NCI-H69 (cell line): ENCODE results near the gene TMEM252.

Experiments
- DNase-seq: peaks from one replicate; lab custom pipeline; 2025; lab: John Stamatoyannopoulos, UW

Gene TMEM252, protein sequence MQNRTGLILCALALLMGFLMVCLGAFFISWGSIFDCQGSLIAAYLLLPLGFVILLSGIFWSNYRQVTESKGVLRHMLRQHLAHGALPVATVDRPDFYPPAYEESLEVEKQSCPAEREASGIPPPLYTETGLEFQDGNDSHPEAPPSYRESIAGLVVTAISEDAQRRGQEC

DNA sequence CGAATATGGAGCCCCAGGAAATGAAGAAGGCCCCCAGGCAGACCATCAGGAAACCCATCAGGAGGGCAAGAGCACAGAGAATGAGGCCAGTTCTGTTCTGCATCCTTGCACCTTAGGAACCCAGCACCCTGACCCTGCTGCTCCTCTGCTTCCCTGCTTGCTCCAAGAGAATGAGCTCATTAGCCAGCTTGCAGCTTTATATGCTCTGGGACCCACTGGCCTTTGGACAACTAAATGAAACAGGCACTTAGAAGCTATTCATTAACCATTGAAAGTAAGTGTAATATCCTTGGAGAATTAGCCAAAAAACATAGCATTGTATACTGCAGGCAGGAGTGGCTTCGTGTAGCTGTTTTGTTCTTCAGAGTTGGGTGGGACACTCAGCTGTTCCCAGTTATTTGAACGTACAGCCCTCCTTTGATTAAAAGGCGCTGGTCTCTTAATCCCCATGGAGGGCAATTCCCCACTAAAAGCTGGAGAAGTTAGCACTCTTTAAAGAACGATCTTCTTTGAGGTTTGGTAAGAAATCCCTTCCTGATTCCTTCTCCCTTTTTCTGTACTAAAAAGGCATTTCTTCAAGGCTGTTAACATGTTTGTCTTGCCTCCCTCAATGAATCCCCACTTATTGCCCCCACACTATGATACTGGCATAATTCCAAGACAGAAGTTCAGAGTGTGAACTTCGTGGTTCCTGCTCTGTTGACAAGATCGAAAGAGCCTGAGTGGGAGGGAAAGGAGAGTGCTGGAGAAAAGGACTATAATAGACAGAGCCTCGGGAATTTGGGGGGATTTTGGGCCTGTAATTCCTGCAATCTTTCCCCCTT is at the start of gene TMEM252:
TSS of gene TMEM252 (minus strand) at position 172 of the 824 bp plus-strand sequence. CDS start at position 103, 69 bp downstream.
- DNase-seq, result no peak

- peak; percentile 34 for DNase-seq
These were observed 44.5 kb upstream of the TMEM252 start for GRCh38 chr9:68585034-68585761.

- DNase-seq, result peak; percentile 92
These were observed 43.7 kb upstream of the TMEM252 start for GRCh38 chr9:68584189-68585033.

DNA sequence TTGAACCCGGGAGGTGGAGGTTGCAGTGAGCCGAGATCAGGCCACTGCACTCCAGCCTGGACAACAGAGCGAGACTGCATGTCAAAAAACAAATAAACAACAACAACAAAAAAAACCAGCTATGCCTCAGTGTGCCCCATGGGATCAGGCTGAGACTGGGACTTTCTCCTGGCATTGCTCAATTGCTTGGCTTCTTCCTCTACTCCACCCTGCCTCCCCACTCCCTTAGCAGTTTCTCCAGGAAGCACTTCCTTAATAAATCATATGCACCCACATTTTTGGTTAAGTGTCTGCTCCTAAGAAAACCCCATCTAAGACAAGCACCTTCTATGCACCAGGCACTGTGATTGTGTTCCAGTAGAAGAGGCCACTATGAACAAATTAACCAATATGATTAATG is 41.0 kb upstream of the TMEM252 start:
- DNase-seq, result no peak

GRCh38 chr9:68577774-68578591 is 37.3 kb upstream of the TMEM252 start:
- no peak for DNase-seq

DNA sequence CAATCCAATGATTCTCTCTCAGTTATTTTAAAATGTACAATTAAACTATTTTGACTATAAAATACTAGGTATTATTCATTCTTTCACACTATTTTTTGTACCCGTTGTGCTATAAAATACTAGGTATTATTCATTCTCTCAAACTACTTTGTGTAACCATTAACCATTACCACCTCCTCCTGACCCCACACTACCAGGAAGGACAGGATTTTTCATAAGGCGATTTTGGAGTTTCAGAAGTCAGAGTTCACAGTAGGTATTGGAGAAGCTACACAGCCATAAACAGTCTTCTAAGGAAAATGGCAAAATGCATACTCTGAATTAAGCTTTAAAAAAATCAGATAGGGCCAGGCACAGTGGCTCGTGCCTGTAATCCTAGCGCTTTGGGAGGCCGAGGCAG is 35.1 kb upstream of the TMEM252 start:
- DNase-seq, result no peak

DNA sequence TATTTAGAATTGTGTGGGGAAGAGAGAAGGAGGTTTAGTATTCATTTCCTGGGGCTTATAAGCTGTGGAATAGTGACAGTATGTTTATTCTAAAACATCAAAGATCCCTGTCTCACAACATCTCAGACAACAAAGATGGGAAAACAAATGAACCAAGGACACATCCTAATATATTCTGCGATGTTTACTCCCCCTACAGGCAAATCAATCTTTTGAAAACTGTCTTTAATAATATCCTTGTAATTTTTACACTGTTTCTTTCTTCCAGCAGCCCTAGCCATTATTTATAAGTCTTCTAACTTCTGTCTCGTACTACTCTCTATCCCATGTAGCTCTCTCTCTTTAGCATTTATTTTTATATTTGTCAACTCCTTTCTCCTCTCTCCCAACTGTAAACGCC is 33.5 kb upstream of the TMEM252 start:
- DNase-seq, result no peak

- no peak for DNase-seq
These were observed 26.9 kb upstream of the TMEM252 start for GRCh38 chr9:68567565-68567964.

GRCh38 chr9:68562461-68562860 is 21.8 kb upstream of the TMEM252 start:
- DNase-seq, result no peak

- DNase-seq, result peak; percentile 49
These were observed 19.6 kb upstream of the TMEM252 start for GRCh38 chr9:68560071-68560844.

DNA sequence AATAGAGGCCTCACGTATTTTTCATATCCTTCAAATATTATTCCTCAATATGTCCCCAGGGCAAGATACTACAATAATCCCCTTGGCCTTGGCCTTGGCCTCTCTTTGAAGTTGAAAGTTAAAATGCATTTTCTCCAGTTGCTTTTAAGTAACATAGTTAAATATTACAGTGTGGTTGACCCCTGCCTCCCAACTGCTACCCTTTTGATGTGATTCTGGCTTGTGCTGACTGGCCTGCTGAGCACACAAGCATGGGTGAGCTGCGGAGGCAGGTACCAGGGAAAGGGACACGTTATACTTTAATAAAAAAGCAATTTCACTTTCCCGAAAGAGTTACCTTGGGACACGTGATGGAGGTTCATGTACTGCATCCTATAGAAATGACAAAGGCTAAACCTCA is 17.9 kb upstream of the TMEM252 start:
- no peak for DNase-seq

GRCh38 chr9:68555437-68556150 is 14.9 kb upstream of the TMEM252 start:
- no peak for DNase-seq

DNA sequence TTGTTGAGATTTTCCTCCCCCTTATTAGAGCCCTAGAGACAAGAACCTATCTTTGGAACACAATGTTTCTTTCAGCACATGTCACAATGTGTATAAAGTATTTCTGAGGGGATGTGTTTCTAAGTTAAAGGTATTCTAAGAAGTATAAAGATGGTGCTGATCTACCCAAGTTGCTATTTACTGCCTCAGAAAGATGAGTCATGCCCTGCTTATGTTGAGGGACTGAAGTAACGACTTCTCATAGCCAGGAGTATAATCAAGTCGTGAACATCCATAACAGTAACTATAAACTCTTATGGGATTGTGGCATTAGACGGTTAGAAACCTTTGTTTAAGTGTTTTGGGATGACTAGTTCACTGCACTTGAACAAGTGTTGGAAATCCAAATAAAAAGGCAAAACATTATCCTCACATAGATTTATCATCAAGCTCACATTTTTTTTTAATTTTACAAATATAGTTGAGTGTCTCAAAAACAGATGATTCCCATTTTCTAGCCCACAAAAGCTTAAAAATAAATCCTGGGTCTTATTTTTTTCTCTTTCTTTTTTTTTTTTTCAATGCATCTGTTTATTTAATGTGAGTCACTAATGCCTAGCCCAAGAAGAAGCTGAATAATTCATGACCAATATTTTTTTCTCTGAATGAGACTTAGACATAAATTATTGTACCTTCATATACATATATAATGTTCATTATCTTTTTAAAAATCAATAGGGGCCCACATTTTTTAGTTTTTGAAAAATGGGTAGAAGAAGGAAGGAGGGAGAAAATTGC is 12.2 kb upstream of the TMEM252 start:
- no peak for DNase-seq

GRCh38 chr9:68551191-68551590 is 10.5 kb upstream of the TMEM252 start:
- DNase-seq, result no peak

DNA sequence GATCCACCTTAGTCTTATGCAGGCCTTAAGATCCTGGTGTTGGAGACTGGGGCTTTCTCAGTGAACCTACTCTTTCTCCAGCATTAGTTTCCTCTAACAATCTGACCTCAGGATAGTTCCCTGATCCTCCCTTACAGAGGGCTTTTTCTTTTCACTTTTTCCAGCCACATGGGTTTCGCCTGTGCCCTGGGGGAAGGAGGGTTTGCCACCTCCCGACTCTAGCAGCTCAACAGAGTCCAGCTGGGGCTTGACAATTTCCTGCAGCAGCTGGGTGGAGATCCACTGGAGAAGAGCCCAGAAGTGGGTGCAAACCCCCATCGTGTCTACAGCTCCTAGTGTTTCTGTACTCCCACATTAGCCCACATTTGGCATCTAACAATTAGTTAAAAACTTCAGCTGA is 7.6 kb upstream of the TMEM252 start:
- no peak for DNase-seq

DNA sequence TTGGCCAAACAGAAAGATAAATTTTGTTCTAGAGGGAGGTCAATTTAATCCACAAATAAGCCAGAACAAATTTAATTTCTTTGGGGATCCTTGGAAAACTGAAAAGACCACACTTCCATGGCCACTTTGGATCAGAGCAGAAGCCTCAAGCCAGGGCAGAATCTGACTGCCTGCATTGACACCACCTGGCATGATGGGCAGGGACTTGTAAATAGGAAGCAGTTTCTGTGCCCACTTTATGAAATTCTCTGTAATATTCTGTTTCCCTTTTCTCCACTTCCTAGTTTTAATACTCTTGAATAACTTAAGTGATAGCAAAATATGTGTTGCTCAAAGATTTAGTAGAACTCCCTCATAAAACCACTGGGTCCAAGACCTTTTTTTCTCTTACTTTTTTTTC is 6.7 kb upstream of the TMEM252 start:
- no peak for DNase-seq

DNA sequence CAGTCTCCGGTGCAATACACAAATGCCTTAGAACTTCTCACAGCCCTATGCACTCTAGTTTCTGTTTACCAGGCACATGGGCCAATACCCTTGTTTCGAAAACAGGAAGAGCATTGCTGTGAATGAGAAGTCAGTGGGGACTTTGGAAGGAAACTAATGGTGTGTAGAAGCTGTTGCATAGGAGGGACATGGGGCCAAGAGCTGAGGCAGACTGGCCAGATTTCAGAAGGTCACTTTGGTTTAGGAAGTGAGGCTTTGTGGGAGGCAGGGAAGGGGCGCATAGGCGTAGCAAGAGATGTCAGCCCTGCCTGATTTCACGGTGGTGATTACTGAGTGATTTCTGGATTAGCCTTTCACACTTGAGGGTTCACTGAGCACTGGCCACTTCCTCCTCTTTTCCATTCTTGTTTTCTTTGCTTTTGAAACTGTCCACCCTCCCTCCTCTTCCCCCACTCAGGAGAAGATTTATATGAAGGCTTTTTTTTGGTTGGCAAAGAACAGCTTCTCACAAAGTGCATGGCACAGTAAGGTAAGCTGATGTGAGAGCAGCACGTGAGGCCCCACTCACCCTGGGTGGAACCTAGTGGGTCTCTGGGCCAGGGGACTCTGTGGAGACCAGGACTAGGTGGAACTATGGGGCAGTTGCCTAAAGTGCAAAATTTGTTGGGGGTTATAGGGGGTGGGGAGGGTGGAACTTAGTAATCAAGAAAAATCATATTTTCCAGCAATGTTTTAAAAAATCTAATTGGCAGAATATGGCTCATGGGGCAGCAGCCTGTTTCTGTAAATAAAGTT is 6.1 kb upstream of the TMEM252 start:
- no peak for DNase-seq

- DNase-seq, result no peak
These were observed 4.5 kb upstream of the TMEM252 start for GRCh38 chr9:68545033-68545705.
